ENCODE results near the gene SPAG9.

The SPAG9 gene

GRCh38 chr17:50939542-50939794 lies 181.2 kb downstream of the SPAG9 start:
- H3K14ac ChIP-seq (ENCODE audit: low read length), result no peak overlapping the region
- DNase-seq (ENCODE audit: low spot score), result no peak
- no peak overlapping the region for H4K91ac ChIP-seq (ENCODE audit: low read depth, low read length, poor library complexity)
- H3K4me2 ChIP-seq (ENCODE audit: insufficient read depth, low read length, poor library complexity, severe bottlenecking), result no peak overlapping the region
- no peaks in the 10 kb centered on the region for H3K9me3 ChIP-seq (replicated peaks in 1 of 2; ENCODE audit: control insufficient read depth in 2 of 2, insufficient read depth in 1 of 2, low read depth in 1 of 2, low read length in 2 of 2)
- H3K27ac ChIP-seq (replicated peaks; ENCODE audit: low read length), result no peak overlapping the region
- no peak overlapping the region for H2AFZ ChIP-seq (ENCODE audit: low read length)
- no CpG with 5 or more reads among the region's 4 CpGs for WGBS, 2 donors (ENCODE audit: extremely low coverage in 2 of 2, insufficient read length in 2 of 2, insufficient replicate concordance in 1 of 2)
- H3K4me3 ChIP-seq (ENCODE audit: low read length in 2 of 2), result no peak overlapping the region
- no peak overlapping the region for H2BK12ac ChIP-seq (ENCODE audit: low read length)
- no peak overlapping the region for H2BK5ac ChIP-seq (ENCODE audit: low read length)
- no peak overlapping the region for H2BK15ac ChIP-seq (ENCODE audit: low read length)
- no peaks in the 10 kb centered on the region for H3K36me3 ChIP-seq (replicated peaks in 1 of 2; ENCODE audit: control insufficient read depth in 2 of 2, insufficient read depth in 2 of 2, low read length in 2 of 2)
- H3K4me1 ChIP-seq (ENCODE audit: control insufficient read depth in 2 of 2, insufficient read depth in 1 of 2, low read depth in 1 of 2, low read length in 2 of 2), result peaks cover 18 to 19% of the 10 kb centered on the region in 2 donors
- H2AK5ac ChIP-seq (ENCODE audit: low read depth, low read length), result no peak overlapping the region
- H3K9ac ChIP-seq (ENCODE audit: low read depth, low read length, poor library complexity), result no peak overlapping the region
- no peak overlapping the region for H3K18ac ChIP-seq (ENCODE audit: low read length)
- no peaks in the 10 kb centered on the region for H3K79me1 ChIP-seq (ENCODE audit: low read depth, low read length)
- no peak overlapping the region for H2BK120ac ChIP-seq (ENCODE audit: low read depth, low read length)
- H3K23ac ChIP-seq (ENCODE audit: low read depth, low read length, poor library complexity), result no peak overlapping the region
- no peak overlapping the region for H3K4ac ChIP-seq (ENCODE audit: low read length)
- no peak overlapping the region for H4K8ac ChIP-seq (ENCODE audit: low read depth, low read length)
- peaks cover 0 to 2% (median 0%) of the 10 kb centered on the region in 3 experiments for H3K27me3 ChIP-seq (ENCODE audit: control insufficient read depth in 3 of 3, insufficient read depth in 3 of 3, low read depth in 1 of 3, low read length in 3 of 3)

- H2AK5ac ChIP-seq (ENCODE audit: low read depth, low read length), result no peak overlapping the region
- H3K18ac ChIP-seq (ENCODE audit: low read length), result no peak overlapping the region
- H3K79me1 ChIP-seq (ENCODE audit: low read depth, low read length), result no peaks in the 10 kb centered on the region
- peak overlapping the region; percentile 19 for H2BK120ac ChIP-seq (ENCODE audit: low read depth, low read length)
- no peak overlapping the region for H3K27ac ChIP-seq (replicated peaks; ENCODE audit: low read length)
- no peak overlapping the region for H3K4ac ChIP-seq (ENCODE audit: low read length)
- H2AFZ ChIP-seq (ENCODE audit: low read length), result no peak overlapping the region
- H3K9ac ChIP-seq (ENCODE audit: low read depth, low read length, poor library complexity), result no peak overlapping the region
- no peak overlapping the region for H3K23ac ChIP-seq (ENCODE audit: low read depth, low read length, poor library complexity)
- no peak overlapping the region for H2BK15ac ChIP-seq (ENCODE audit: low read length)
- H3K14ac ChIP-seq (ENCODE audit: low read length), result no peak overlapping the region
- no peak overlapping the region for H3K4me3 ChIP-seq (ENCODE audit: low read length in 2 of 2)
- DNase-seq (ENCODE audit: low spot score), result no peak
- no peak overlapping the region for H2BK5ac ChIP-seq (ENCODE audit: low read length)
- no peak overlapping the region for H3K4me2 ChIP-seq (ENCODE audit: insufficient read depth, low read length, poor library complexity, severe bottlenecking)
- H4K8ac ChIP-seq (ENCODE audit: low read depth, low read length), result peak overlapping the region; percentile 52
- no CpG with 5 or more reads among the region's 10 CpGs for WGBS, 2 donors (ENCODE audit: extremely low coverage in 2 of 2, insufficient read length in 2 of 2, insufficient replicate concordance in 1 of 2)
- H3K36me3 ChIP-seq (replicated peaks in 1 of 2; ENCODE audit: control insufficient read depth in 2 of 2, insufficient read depth in 2 of 2, low read length in 2 of 2), result no peaks in the 10 kb centered on the region
- H3K27me3 ChIP-seq (ENCODE audit: control insufficient read depth in 3 of 3, insufficient read depth in 3 of 3, low read depth in 1 of 3, low read length in 3 of 3), result peaks cover 0 to 2% (median 0%) of the 10 kb centered on the region in 3 experiments
- no peaks in the 10 kb centered on the region for H3K9me3 ChIP-seq (replicated peaks in 1 of 2; ENCODE audit: control insufficient read depth in 2 of 2, insufficient read depth in 1 of 2, low read depth in 1 of 2, low read length in 2 of 2)
- H4K91ac ChIP-seq (ENCODE audit: low read depth, low read length, poor library complexity), result no peak overlapping the region
- no peak overlapping the region for H2BK12ac ChIP-seq (ENCODE audit: low read length)
- H3K4me1 ChIP-seq (ENCODE audit: control insufficient read depth in 2 of 2, insufficient read depth in 1 of 2, low read depth in 1 of 2, low read length in 2 of 2), result peaks cover 14 to 16% of the 10 kb centered on the region in 2 donors
These were observed 181.7 kb downstream of the SPAG9 start for GRCh38 chr17:50938821-50939541.

GRCh38 chr17:50935996-50936266 lies 184.7 kb downstream of the SPAG9 start:
- H4K8ac ChIP-seq (ENCODE audit: low read depth, low read length), result no peak overlapping the region
- H2BK15ac ChIP-seq (ENCODE audit: low read length), result no peak overlapping the region
- H3K27ac ChIP-seq (replicated peaks; ENCODE audit: low read length), result no peak overlapping the region
- H2AK5ac ChIP-seq (ENCODE audit: low read depth, low read length), result no peak overlapping the region
- no peak overlapping the region for H2AFZ ChIP-seq (ENCODE audit: low read length)
- no peak overlapping the region for H2BK5ac ChIP-seq (ENCODE audit: low read length)
- no peak overlapping the region for H3K4ac ChIP-seq (ENCODE audit: low read length)
- H3K23ac ChIP-seq (ENCODE audit: low read depth, low read length, poor library complexity), result no peak overlapping the region
- no peak overlapping the region for H4K91ac ChIP-seq (ENCODE audit: low read depth, low read length, poor library complexity)
- peaks cover 9 to 14% of the 10 kb centered on the region in 2 donors for H3K4me1 ChIP-seq (ENCODE audit: control insufficient read depth in 2 of 2, insufficient read depth in 1 of 2, low read depth in 1 of 2, low read length in 2 of 2)
- WGBS, 2 donors (ENCODE audit: extremely low coverage in 2 of 2, insufficient read length in 2 of 2, insufficient replicate concordance in 1 of 2), result no CpG with 5 or more reads among the region's 5 CpGs
- no peak overlapping the region for H2BK120ac ChIP-seq (ENCODE audit: low read depth, low read length)
- no peaks in the 10 kb centered on the region for H3K27me3 ChIP-seq (ENCODE audit: control insufficient read depth in 3 of 3, insufficient read depth in 3 of 3, low read depth in 1 of 3, low read length in 3 of 3)
- no peak overlapping the region for H3K4me3 ChIP-seq (ENCODE audit: low read length in 2 of 2)
- no peaks in the 10 kb centered on the region for H3K36me3 ChIP-seq (replicated peaks in 1 of 2; ENCODE audit: control insufficient read depth in 2 of 2, insufficient read depth in 2 of 2, low read length in 2 of 2)
- H3K14ac ChIP-seq (ENCODE audit: low read length), result no peak overlapping the region
- H3K9ac ChIP-seq (ENCODE audit: low read depth, low read length, poor library complexity), result no peak overlapping the region
- H3K79me1 ChIP-seq (ENCODE audit: low read depth, low read length), result no peaks in the 10 kb centered on the region
- no peaks in the 10 kb centered on the region for H3K9me3 ChIP-seq (replicated peaks in 1 of 2; ENCODE audit: control insufficient read depth in 2 of 2, insufficient read depth in 1 of 2, low read depth in 1 of 2, low read length in 2 of 2)
- no peak overlapping the region for H3K18ac ChIP-seq (ENCODE audit: low read length)
- no peak overlapping the region for H2BK12ac ChIP-seq (ENCODE audit: low read length)
- DNase-seq (ENCODE audit: low spot score), result no peak
- H3K4me2 ChIP-seq (ENCODE audit: insufficient read depth, low read length, poor library complexity, severe bottlenecking), result no peak overlapping the region

GRCh38 chr17:50935221-50935995 lies 185.3 kb downstream of the SPAG9 start:
- no peak for DNase-seq (ENCODE audit: low spot score)
- Histone ChIP-seq H3K27me3 (ENCODE audit: control insufficient read depth in 3 of 3, insufficient read depth in 3 of 3, low read depth in 1 of 3, low read length in 3 of 3) (no peaks in the 10 kb centered on the region), H3K4ac (ENCODE audit: low read length) (no peak overlapping the region), H4K8ac (ENCODE audit: low read depth, low read length) (no peak overlapping the region), H2AFZ (ENCODE audit: low read length) (no peak overlapping the region), H4K91ac (ENCODE audit: low read depth, low read length, poor library complexity) (no peak overlapping the region), H3K9ac (ENCODE audit: low read depth, low read length, poor library complexity) (no peak overlapping the region), H3K4me1 (ENCODE audit: control insufficient read depth in 2 of 2, insufficient read depth in 1 of 2, low read depth in 1 of 2, low read length in 2 of 2) (peaks cover 11 to 14% of the 10 kb centered on the region in 2 donors), H2BK120ac (ENCODE audit: low read depth, low read length) (no peak overlapping the region), H2BK12ac (ENCODE audit: low read length) (no peak overlapping the region), H2BK15ac (ENCODE audit: low read length) (peak overlapping the region; percentile 1), H3K79me1 (ENCODE audit: low read depth, low read length) (no peaks in the 10 kb centered on the region), H3K27ac (replicated peaks; ENCODE audit: low read length) (no peak overlapping the region), H3K23ac (ENCODE audit: low read depth, low read length, poor library complexity) (no peak overlapping the region), H3K4me3 (ENCODE audit: low read length in 2 of 2) (no peak overlapping the region), H3K14ac (ENCODE audit: low read length) (no peak overlapping the region), H2BK5ac (ENCODE audit: low read length) (no peak overlapping the region), H3K4me2 (ENCODE audit: insufficient read depth, low read length, poor library complexity, severe bottlenecking) (no peak overlapping the region), H3K9me3 (replicated peaks in 1 of 2; ENCODE audit: control insufficient read depth in 2 of 2, insufficient read depth in 1 of 2, low read depth in 1 of 2, low read length in 2 of 2) (no peaks in the 10 kb centered on the region), H3K18ac (ENCODE audit: low read length) (peak overlapping the region; percentile 70), H3K36me3 (replicated peaks in 1 of 2; ENCODE audit: control insufficient read depth in 2 of 2, insufficient read depth in 2 of 2, low read length in 2 of 2) (no peaks in the 10 kb centered on the region), H2AK5ac (ENCODE audit: low read depth, low read length) (no peak overlapping the region)
- no CpG with 5 or more reads among the region's 16 CpGs for WGBS, 2 donors (ENCODE audit: extremely low coverage in 2 of 2, insufficient read length in 2 of 2, insufficient replicate concordance in 1 of 2)
